Esophagus muscularis mucosa (tissue), 3 donors: ENCODE measurements around the gene C14orf180.

Experiments
- CTCF ChIP-seq, 3 experiments: fragments of 200-600 bp in 2 of 3; fragments of 450-650 bp in 1 of 3; sonication (generic) in 2 of 3; IDR thresholded peaks; one replicate each; pipeline ENCODE4 v1.5.1; 2017 to 2019; ENCODE audit warnings: antibody characterized with exemption in 3 of 3, mild to moderate bottlenecking in 2 of 3, moderate library complexity in 1 of 3
- POLR2A ChIP-seq: fragments of 450-650 bp; IDR thresholded peaks from one replicate; pipeline ENCODE4 v1.6.1; 2017; ENCODE audit warnings: antibody characterized with exemption, moderate library complexity, mild to moderate bottlenecking, low read depth
- POLR2AphosphoS5 ChIP-seq, 2 donors: sonication (generic); formaldehyde crosslinking; IDR thresholded peaks; one replicate each; pipeline ENCODE4 v1.6.1; 2017; ENCODE audit warnings: antibody characterized with exemption in 2 of 2

GRCh38 chr14:104599446-104599845 lies 19.9 kb downstream of the C14orf180 start:
- no peak for TF ChIP-seq POLR2AphosphoS5 (IDR thresholded peaks at IDR 0.05)
- TF ChIP-seq CTCF (IDR thresholded peaks at IDR 0.05), result no peak
- no peak for TF ChIP-seq POLR2A
